Measurements from ENCODE around the gene WDR45.

- TF ChIP-seq POLR2AphosphoS5 (IDR thresholded peaks at IDR 0.05) = no peak
- no peak for TF ChIP-seq POLR2A (IDR thresholded peaks at IDR 0.05)
- TF ChIP-seq CTCF (IDR thresholded peaks at IDR 0.05) = no peak
These were observed 40.4 kb upstream of the WDR45 start for GRCh38 chrX:49120091-49120490.
